GM19452 (cell line): Measurements from ENCODE around the gene SWAP70.
A peak's percentile ranks its signal among the peaks of the same experiment; 100 is the strongest.

Source experiments
- ATAC-seq: cut with Tn5 transposase; IDR thresholded peaks from one replicate; pipeline ENCODE4 v1.9.1; 2021; ENCODE audit not compliant: unreplicated experiment

Gene SWAP70

DNA sequence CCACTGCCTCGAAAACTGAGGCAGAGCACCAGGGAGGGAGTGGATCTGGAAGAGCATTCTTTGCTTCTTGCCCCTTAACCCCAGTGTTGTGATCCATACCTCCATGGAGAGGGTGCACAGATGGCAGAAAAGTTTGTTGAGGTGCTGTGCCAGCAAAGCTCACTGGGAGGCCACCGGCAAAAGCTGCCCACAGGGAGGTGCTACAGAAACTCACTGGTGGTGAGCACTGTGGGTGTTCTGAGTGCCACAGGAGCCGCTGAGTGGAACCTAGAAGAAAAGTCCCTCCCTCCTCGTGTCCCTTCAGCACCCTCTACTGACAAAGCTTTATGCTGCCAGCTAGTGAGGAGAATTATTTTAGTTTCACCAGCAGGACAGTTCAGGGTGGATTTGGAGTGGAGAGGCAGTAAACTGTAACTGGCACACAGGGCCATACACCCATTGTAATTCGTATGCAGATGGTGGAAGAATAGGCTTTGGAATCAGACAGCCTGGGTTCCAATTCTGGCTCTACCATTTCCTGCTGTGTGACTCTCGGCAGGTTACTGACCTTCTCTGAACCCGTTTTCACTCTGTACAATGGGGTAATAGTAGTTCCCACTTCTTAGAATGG lies 84.6 kb downstream of the SWAP70 start:
- ATAC-seq: peak; percentile 61

DNA sequence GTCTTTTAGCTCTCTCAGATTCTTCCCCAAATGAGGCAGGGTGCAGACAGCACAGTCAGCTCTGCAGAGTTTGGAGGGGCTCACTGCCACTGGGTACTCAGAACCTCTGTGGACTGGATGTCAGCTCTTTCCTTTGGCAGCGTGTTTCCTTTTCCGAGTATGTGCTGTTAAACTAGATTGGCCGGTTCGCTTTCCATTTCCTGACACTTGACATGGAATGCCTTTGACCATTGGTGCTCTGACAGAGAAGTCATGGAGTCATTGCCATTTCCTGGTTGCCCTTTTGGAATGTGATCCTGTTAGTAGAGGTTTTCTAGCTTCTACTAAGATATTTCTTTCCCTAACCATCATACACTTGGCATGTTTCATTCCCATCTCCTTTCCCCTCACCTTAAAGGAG lies 86.7 kb downstream of the SWAP70 start:
- ATAC-seq: no peak

DNA sequence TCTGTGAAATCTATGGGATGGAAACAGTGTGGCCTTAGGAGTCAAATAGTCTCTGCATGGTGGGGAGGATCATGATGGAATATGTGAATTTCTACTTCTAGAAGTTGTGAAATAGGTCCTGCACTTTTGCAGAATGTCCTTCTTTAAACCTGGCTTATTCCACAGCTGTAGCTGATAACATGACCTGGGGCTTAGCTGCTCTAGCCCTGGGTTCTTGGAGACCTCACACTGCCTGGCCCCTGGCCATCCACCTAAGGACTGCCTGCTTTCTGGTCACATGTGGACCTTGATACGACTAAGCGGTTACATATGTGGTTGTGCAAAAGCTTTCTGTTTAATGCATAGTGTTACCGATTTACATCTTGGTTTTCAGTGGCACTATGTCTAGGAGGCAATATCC lies 88.2 kb downstream of the SWAP70 start:
- ATAC-seq: no peak

DNA sequence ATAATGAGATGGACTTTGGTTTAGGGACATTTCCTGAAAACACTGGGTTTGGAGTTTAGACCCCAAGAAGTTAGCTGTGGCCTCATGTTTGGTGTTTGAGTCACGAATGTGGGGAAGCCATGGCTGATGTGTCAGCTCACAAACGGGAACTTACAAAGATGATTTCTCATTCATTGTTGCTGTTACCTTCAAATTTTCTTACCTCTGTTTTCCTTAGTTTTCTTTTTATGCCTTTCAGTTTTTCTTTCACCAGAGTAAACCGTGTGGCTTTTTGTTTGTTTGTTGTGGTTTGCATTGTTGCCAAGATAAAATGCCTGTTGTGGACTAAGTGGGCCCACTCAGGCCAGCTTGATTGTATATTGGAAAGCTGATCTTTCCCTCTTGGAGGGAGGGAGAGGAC lies 89.1 kb downstream of the SWAP70 start:
- ATAC-seq: no peak

- no peak for ATAC-seq
Observed at GRCh38 chr11:9754010-9754471, 90.2 kb downstream of the SWAP70 start.

DNA sequence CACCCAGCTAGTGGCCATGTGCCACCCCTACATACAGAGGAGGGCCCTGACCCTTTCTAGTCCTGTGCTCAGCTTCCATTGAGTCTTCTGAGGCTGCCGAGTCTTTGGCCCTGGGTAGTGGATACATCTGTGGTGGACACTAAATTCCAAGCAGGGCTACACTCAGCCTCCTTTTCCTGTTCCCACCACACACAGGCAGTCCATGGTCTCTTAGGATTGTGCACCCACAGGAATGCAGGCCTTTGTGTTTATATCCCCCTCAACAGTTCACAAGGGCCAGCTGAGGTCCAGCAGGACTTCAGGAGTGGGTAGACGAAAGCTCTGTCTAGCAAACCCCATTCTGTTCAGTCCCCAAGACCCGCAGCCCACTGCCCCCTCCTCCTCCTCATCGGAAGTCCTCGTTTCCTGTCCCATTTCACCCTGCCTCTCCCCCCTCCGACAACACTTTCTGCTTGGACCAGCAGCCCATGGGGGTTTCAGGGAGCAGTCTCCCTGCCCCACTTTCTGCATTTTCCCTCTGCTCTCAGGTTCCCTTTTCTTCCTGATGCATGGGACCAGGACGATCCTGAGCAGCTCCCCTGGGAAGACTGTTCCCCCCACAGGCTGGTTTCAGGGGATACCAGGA lies 91.8 kb downstream of the SWAP70 start:
- ATAC-seq: no peak

DNA sequence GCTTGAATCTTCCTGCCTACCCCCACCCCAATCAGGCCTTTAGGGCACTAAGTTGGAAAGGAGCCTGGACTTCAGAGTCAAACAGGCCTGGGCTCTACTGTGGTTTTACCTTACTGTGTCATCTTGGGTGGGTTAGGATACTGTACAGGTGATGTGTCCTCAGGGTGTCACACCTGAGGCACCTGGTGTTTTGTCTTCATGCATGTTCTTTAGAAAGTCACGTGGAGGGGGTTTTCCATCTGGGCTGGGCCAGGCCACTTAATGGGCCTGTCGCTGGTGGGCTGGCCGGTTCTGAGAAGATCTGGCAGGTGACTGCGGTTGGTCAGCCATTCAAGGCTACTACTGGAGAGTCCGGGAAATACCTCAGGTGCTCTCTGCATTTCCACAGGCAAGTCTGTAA lies 92.6 kb downstream of the SWAP70 start:
- ATAC-seq: no peak

- no peak for ATAC-seq
Observed at GRCh38 chr11:9756878-9757277, 93.0 kb downstream of the SWAP70 start.

DNA sequence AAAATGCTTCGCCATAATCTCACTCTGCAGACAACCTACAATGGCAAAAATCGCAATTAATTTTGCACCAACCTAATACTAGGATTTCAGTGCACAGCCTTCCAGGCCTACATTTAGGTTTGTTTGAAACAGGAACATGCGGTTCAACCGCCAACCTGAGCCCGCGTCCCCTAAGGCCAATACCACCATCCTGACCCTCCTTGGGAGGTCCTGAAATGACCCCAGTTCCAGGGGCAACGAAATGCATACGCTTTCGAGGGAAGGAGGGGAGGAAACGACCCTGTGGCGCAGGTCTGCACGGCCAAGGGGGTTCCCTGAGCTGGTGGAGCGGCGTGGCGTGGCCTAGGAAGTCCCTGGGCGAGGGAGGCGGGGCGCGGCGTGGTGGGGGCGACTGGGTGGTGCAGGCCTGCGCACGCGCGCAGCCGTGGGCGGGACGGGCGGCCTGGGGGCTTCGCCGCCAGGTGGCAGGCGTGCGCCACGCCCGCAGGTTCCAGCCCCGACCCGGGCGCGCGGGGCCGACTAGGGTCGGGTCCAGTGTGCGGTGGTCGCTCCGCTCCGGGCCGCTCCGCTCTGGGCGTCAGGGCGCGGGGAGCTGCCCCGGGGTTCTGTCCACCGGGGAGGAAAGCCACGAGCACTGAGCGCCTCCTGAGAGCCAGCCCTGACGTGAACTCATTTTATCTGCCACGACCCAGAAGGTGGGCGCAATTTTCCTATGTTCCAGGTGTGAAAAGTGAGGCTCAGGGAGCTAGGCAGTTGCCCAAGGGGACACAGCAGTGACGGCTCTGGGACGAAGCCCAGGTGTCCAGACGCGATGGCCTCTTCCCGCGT lies 94.1 kb downstream of the SWAP70 start:
- peak; percentile 56 for ATAC-seq

GRCh38 chr11:9758637-9759518 lies 95.0 kb downstream of the SWAP70 start:
- ATAC-seq: peak; percentile 27

- peak; percentile 49 for ATAC-seq
Observed at GRCh38 chr11:9759519-9760192, 95.8 kb downstream of the SWAP70 start.

GRCh38 chr11:9760193-9760575 lies 96.3 kb downstream of the SWAP70 start:
- ATAC-seq: no peak

- no peak for ATAC-seq
Observed at GRCh38 chr11:9761441-9761945, 97.6 kb downstream of the SWAP70 start.

GRCh38 chr11:9762531-9762930 lies 98.7 kb downstream of the SWAP70 start:
- ATAC-seq: no peak

DNA sequence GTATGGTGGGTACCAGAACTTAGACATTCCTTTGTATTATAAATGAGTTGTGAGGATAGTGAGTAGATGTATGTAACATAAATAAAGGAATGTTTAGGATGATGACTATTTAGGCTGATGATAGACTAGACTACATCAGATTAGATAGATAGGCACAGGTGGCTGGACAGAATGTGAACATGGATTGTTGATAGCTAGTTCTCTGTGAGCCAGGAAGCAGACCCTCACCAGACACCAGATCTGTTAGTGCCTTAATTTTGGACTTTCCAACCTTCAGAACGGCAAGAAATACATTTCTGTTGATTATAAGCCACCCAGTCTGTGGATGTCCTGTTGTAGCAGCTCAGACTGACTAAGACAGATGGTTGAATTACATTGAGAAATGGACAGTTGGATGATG lies 99.4 kb downstream of the SWAP70 start:
- no peak for ATAC-seq

- no peak for ATAC-seq
Observed at GRCh38 chr11:9765320-9766101, 101.6 kb downstream of the SWAP70 start.

DNA sequence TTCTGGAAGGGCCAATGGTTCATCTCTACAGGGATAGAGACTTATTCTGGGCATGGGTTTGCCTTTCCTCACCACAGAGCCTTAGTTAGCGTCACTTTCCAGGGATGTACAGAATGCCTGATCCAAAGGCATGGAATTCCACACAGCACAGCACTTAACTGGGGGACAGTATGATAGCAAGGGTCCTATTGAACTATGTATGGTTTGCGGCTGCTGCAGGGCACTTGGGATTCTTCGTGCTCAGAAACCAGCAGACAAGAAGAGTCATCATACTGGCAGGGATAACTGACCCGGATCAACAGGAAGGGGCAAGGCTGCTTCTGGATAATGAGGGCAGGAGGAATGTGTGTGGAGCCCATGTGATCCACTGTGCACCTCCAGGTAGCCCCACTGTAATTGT lies 105.7 kb downstream of the SWAP70 start:
- no peak for ATAC-seq

DNA sequence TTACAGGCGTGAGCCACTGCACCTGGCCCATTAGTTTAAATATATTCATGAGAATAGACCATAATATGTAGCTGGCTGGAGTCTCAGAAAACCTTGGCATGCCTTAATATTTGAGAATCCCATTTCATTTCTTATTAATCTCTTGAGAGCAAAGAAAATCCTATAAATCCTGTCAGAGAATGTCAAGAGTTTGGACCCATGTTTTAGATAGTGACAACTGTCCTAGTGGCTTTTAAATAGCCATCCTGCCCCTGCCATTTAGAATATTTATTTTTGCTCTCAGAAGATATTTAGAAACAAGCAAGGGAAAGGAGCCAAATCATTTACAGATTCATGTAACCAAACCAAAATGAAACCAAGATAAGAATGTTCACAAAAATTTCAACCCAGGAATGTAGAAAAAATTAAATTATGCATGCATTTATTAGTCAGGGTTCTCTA lies 107.2 kb downstream of the SWAP70 start:
- ATAC-seq: no peak

DNA sequence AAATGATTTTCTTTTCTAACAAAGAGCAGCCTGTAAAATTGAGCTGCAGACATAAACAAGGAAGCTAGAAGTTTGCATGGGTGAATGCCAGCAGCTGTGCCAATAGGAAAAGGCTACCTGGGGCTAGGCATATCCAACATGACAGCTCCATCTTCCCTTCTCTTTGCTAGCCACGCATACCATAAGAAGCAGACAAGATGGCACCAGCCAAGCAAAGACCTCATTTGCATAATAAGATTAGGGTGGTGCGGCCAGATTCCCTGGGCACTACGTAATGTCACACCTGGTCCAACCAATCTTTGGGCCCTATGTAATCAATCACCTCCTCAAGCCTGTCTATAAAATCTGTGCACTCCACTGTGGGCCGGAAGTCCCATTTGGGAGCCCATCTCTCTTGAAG lies 108.3 kb downstream of the SWAP70 start:
- ATAC-seq: no peak

- ATAC-seq: no peak
Observed at GRCh38 chr11:9773524-9773923, 109.6 kb downstream of the SWAP70 start.
